SK-N-MC (cell line): ENCODE data around the gene OBSCN.

ENCODE experiments used
- DNase-seq: peaks from one replicate; pipeline ENCODE4 v3.0.0-alpha.2; 2011; ENCODE audit warnings: low read depth, low spot score
- H3K27ac ChIP-seq: fragments of 200-600 bp; sonication (generic); 2 replicates; pipeline ENCODE4 v1.5.1; 2016; ENCODE audit warnings: mixed run types
- H3K36me3 ChIP-seq: fragments of 200-600 bp; sonication (generic); 2 replicates; pipeline ENCODE4 v1.6.1; 2017; ENCODE audit warnings: antibody characterized with exemption, low read length, mixed read lengths; ENCODE audit not compliant: insufficient read depth
- H3K4me3 ChIP-seq: fragments of 200-600 bp; sonication (generic); 2 replicates; pipeline ENCODE4 v1.5.1; 2016
- H3K9ac ChIP-seq: fragments of 200-600 bp; sonication (generic); 2 replicates; pipeline ENCODE4 v1.8.0; 2017; ENCODE audit warnings: mixed run types, mixed read lengths; ENCODE audit not compliant: insufficient read length
- H3K9me3 ChIP-seq: fragments of 200-600 bp; sonication (generic); 2 replicates; pipeline ENCODE4 v1.6.1; 2017; ENCODE audit warnings: low read depth, mild to moderate bottlenecking, antibody characterized with exemption, low read length, moderate library complexity, mixed read lengths
- EZH2 ChIP-seq: fragments of 200-600 bp; sonication (generic); IDR thresholded peaks from one replicate; pipeline ENCODE4 v1.6.1; 2017; ENCODE audit warnings: antibody characterized with exemption
- FOXP2 ChIP-seq: optimal IDR thresholded peaks from 2 replicates; pipeline ENCODE3; 2011; ENCODE audit warnings: mild to moderate bottlenecking, moderate library complexity; ENCODE audit not compliant: insufficient read depth; ENCODE audit errors: extremely low read length, control extremely low read depth
- POLR2AphosphoS5 ChIP-seq: IDR thresholded peaks from 2 replicates; pipeline ENCODE4 v1.6.1; 2012; ENCODE audit warnings: mild to moderate bottlenecking, low read depth, low read length, borderline replicate concordance

OBSCN gene

DNA sequence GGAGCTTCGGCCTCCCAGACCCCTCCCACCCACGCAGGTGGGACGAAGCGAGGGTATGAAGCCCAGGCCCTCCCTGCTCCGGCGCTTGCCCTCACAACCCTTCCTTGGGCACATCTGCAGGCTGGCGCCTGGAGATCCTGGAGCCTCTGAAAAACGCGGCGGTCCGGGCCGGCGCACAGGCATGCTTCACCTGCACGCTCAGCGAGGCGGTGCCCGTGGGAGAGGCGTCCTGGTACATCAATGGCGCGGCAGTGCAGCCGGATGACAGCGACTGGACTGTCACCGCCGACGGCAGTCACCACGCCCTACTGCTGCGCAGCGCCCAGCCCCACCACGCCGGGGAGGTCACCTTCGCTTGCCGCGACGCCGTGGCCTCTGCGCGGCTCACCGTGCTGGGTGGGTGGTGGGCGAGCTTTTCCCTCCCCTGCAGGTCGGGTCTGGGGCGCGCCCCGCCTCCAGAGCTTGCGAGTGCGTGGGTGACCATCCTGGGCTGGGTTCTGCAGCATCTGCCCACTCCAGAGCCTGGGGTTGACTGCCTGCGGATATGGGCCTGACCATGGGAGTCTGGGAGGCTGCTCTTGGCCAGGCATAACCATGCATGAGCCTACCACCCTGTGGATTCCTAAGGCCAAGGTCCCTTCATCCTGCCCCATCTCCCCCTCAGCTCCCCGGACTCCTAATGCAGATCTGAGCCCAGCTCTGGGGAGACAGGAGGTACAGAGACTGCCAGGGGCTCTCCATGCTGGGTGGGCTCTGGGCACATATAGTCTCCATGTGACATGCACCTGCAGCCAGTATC lies 108.9 kb downstream of the OBSCN start:
- TF ChIP-seq EZH2 (no peak), POLR2AphosphoS5 (no peak), FOXP2 (no peak)
- no peaks in the 10 kb centered on the region; the same call in 1 of the 2 replicates for H3K36me3 ChIP-seq
- H3K9ac ChIP-seq: no peak overlapping the region
- no peak overlapping the region for H3K4me3 ChIP-seq
- no peaks in the 10 kb centered on the region for H3K9me3 ChIP-seq
- H3K27ac ChIP-seq: no peak overlapping the region
- no peak for DNase-seq

DNA sequence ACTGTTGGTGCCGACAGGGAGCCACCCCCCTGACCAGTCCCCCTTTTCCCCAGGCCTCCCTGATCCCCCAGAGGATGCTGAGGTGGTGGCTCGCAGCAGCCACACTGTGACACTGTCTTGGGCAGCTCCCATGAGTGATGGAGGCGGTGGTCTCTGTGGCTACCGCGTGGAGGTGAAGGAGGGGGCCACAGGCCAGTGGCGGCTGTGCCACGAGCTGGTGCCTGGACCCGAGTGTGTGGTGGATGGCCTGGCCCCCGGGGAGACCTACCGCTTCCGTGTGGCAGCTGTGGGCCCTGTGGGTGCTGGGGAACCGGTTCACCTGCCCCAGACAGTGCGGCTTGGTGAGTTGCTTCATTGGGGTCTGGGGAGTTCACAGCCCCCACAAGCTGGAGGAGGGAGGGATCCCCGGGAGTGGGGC lies 109.6 kb downstream of the OBSCN start:
- no peak for DNase-seq
- H3K4me3 ChIP-seq: no peak overlapping the region
- H3K9me3 ChIP-seq: no peaks in the 10 kb centered on the region
- no peak overlapping the region for H3K9ac ChIP-seq
- TF ChIP-seq FOXP2 (no peak), EZH2 (no peak), POLR2AphosphoS5 (no peak)
- H3K27ac ChIP-seq: no peak overlapping the region
- H3K36me3 ChIP-seq: no peaks in the 10 kb centered on the region; the same call in 1 of the 2 replicates

DNA sequence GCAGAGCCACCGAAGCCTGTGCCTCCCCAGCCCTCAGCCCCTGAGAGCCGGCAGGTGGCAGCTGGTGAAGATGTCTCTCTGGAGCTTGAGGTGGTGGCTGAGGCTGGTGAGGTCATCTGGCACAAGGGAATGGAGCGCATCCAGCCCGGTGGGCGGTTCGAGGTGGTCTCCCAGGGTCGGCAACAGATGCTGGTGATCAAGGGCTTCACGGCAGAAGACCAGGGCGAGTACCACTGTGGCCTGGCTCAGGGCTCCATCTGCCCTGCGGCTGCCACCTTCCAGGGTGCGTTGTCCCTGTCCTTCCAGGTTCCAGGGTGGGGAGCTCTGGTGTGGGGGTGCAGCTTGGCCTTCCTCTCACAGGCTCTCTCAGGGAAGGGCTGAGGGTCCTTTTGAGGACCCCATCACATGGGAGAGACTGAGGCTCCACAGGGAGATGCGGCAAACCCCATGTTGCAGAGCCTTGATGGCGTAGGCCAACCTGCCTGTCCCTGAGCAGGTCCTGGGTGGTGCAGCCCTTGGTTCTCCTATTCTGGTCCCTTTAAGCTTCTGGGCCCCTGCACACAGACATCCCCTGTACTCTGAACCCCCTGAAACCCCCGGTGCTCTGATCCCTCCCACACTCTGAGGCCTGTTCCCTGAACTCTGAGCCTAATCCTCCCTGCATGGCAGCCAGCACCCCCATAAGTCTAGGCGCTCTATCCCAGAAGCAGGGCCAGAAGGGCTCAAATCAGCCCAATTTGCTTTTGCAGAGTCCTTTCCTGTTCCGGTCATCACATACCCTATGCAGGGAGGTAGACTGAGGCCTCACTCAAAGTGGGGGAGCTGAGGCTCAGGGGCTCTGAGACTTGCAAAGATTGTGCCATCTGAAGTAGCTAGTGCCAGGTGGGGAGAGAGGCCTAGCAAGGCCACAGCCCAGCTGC lies 110.3 kb downstream of the OBSCN start:
- TF ChIP-seq FOXP2: no peak
- TF ChIP-seq EZH2: no peak
- TF ChIP-seq POLR2AphosphoS5: no peak
- no peaks in the 10 kb centered on the region for H3K9me3 ChIP-seq
- DNase-seq: no peak
- no peak overlapping the region for H3K27ac ChIP-seq
- H3K36me3 ChIP-seq: no peaks in the 10 kb centered on the region; the same call in 1 of the 2 replicates
- no peak overlapping the region for H3K4me3 ChIP-seq
- no peak overlapping the region for H3K9ac ChIP-seq

DNA sequence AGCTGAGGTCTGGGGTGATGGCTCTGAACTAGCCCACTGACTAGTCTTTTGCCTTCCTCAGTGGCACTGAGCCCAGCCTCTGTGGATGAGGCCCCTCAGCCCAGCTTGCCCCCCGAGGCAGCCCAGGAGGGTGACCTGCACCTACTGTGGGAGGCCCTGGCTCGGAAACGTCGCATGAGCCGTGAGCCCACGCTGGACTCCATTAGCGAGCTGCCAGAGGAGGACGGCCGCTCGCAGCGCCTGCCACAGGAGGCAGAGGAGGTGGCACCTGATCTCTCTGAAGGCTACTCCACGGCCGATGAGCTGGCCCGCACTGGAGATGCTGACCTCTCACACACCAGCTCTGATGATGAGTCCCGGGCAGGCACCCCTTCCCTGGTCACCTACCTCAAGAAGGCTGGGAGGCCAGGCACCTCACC lies 111.0 kb downstream of the OBSCN start:
- H3K36me3 ChIP-seq: no peaks in the 10 kb centered on the region; the same call in 1 of the 2 replicates
- DNase-seq: no peak

DNA sequence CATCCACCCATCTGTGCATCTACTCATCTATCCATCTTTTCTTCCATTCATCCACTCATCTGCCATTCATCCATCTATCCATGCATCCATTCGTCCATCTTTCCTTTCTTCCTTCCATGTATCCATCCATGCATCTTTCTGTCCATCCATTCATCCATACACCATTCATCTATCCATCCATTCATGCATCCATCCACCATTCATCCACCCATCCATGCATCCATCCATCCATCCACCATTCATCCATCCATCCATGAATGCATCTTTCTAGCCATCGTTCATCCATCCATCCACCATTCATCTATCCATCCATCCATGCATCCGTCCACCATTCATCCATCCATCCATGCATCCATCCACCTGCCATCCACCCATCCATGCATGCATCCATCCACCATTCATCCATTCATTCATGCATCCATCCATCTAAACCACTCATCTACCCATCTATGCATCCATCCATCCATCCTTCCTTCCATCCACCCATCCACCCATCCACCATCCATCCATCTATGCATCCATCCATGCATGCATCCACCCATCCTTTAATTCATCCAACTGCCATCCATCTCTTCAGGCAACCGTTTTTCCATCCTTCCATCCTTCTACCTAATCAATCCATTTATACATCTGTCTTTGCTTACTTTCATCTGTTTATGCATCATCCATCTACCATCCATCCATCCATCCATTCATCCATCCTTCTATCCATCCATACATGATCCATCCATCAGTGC lies 111.7 kb downstream of the OBSCN start:
- Histone ChIP-seq H3K9me3 (no peaks in the 10 kb centered on the region), H3K4me3 (no peak overlapping the region), H3K27ac (no peak overlapping the region), H3K36me3 (no peaks in the 10 kb centered on the region; the same call in 1 of the 2 replicates), H3K9ac (no peak overlapping the region)
- TF ChIP-seq EZH2: no peak
- no peak for TF ChIP-seq FOXP2
- no peak for DNase-seq

More for the DNA sequence above, 111.0 kb downstream of the OBSCN start:
- H3K9ac ChIP-seq: no peak overlapping the region
- TF ChIP-seq FOXP2 (no peak), EZH2 (no peak), POLR2AphosphoS5 (no peak)
- no peak overlapping the region for H3K27ac ChIP-seq
- H3K4me3 ChIP-seq: no peak overlapping the region
- H3K9me3 ChIP-seq: no peaks in the 10 kb centered on the region

DNA sequence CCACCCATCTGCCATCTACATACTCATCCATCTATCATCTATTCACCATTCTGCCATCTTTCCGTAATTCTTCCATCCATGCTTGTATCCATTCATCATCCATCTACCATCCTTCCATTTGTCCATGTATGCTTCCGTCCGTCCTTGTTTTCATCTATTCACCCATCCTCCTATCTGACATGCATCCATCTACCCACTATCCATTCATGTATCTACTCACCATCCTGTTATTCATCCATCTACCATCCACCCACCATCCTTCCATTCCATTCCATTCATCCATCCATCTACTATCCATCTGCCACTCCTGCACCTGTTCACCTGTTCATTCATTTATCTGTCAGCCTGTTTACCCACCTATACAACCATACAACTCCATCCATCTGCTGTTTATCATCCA lies 112.5 kb downstream of the OBSCN start:
- DNase-seq: no peak
- Histone ChIP-seq H3K36me3 (no peaks in the 10 kb centered on the region; the same call in 1 of the 2 replicates), H3K9me3 (no peaks in the 10 kb centered on the region), H3K9ac (no peak overlapping the region), H3K27ac (no peak overlapping the region), H3K4me3 (no peak overlapping the region)
- TF ChIP-seq POLR2AphosphoS5: no peak
- no peak for TF ChIP-seq FOXP2
- TF ChIP-seq EZH2: no peak

DNA sequence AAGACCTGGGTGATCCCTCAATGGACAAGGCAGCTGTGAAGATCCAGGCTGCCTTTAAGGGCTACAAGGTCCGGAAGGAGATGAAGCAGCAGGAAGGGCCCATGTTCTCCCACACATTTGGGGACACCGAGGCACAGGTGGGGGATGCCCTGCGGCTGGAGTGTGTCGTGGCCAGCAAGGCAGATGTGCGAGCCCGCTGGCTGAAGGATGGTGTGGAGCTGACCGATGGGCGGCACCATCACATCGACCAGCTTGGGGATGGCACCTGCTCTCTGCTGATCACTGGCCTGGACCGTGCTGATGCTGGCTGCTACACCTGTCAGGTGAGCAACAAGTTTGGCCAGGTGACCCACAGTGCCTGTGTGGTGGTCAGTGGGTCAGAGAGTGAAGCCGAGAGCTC lies 113.6 kb downstream of the OBSCN start:
- no peaks in the 10 kb centered on the region; the same call in 1 of the 2 replicates for H3K36me3 ChIP-seq

DNA sequence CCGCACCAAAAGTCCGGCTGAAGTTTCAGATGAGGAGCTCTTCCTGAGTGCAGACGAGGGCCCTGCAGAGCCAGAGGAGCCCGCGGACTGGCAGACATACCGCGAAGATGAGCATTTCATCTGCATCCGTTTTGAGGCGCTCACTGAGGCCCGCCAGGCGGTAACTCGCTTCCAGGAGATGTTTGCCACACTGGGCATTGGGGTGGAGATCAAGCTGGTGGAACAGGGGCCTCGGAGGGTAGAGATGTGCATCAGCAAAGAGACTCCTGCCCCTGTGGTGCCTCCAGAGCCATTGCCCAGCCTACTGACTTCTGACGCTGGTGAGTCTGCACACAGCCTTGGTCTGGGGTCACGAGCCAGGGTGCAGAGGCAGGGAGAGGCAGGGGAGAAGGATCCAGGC lies 114.1 kb downstream of the OBSCN start:
- Histone ChIP-seq H3K4me3 (no peak overlapping the region), H3K36me3 (no peaks in the 10 kb centered on the region; the same call in 1 of the 2 replicates), H3K27ac (no peak overlapping the region), H3K9me3 (no peaks in the 10 kb centered on the region), H3K9ac (no peak overlapping the region)
- TF ChIP-seq POLR2AphosphoS5: no peak
- no peak for TF ChIP-seq EZH2
- TF ChIP-seq FOXP2: no peak
- no peak for DNase-seq

More for the DNA sequence above, 113.6 kb downstream of the OBSCN start:
- TF ChIP-seq EZH2: no peak
- no peak for TF ChIP-seq POLR2AphosphoS5
- TF ChIP-seq FOXP2: no peak
- Histone ChIP-seq H3K27ac (no peak overlapping the region), H3K9me3 (no peaks in the 10 kb centered on the region), H3K9ac (no peak overlapping the region), H3K4me3 (no peak overlapping the region)
- no peak for DNase-seq
